Kidney capillary endothelial cell (primary cell): ENCODE measurements around the gene EIF3L.

Experiments
- DNase-seq: peaks from one replicate; pipeline ENCODE4 v3.0.0-alpha.2; 2018; ENCODE audit warnings: low spot score

The EIF3L gene

GRCh38 chr22:37905534-37906363, 56.5 kb downstream of the EIF3L start, which contains the start of gene MICALL1:
TSS of gene MICALL1 (plus strand) at chr22:37906297. CDS start at chr22:37906423, 126 bp downstream.
- DNase-seq = peak; percentile 62

GRCh38 chr22:37906364-37907008, 57.3 kb downstream of the EIF3L start:
- no peak for DNase-seq

- no peak for DNase-seq
Observed at GRCh38 chr22:37907036-37907954, 58.1 kb downstream of the EIF3L start.

GRCh38 chr22:37909766-37910165, 60.5 kb downstream of the EIF3L start:
- no peak for DNase-seq

- DNase-seq = no peak
Observed at GRCh38 chr22:37910890-37911672, 61.9 kb downstream of the EIF3L start.

- DNase-seq = no peak
Observed at GRCh38 chr22:37911697-37912096, 62.5 kb downstream of the EIF3L start.

- no peak for DNase-seq
Observed at GRCh38 chr22:37912171-37912570, 63.0 kb downstream of the EIF3L start.

DNA sequence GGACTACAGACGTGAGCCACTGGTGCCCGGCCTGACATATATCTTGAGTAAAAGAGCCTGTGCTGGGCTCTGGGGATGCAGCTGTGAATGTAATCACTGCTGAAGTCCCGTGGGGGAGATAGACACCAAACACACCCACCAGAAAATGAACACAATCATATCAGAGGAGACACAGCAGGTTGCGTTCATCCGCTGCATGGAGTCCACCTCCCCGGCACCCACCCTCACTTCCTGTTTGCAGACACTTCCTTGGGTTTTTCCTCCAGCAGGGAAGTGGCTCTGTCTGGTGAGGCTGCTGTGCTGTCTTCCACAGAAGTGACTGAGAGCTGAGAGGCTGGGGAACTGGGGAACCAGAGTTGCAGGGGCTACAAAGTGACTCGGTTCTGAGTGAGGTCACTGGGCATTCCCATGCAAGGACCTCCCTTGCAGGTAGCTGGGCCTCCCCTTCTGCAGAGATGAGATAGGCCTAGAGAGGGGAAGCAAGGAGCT, 64.1 kb downstream of the EIF3L start:
- peak; percentile 37 for DNase-seq

DNA sequence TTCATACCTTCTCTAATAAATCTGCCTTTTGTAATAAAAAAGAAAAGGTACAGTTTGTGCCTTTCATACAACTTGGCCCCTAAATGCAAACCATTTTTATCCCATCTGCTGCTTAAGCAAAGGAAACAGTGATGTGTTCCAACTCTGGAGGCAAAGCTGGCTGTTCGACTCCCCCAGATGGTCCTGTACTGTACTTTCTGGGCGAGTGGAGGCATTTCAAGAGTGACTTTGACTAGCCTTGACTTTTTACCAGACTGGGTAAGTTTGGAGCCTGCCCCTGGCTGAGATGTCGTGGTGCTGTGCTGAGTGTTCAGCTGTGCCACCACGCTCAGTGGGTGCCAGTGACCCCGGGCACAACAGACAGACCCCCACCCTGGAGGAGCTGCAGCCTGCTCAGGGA, 67.1 kb downstream of the EIF3L start:
- DNase-seq = no peak

GRCh38 chr22:37917874-37918548, 68.8 kb downstream of the EIF3L start:
- DNase-seq = no peak

- no peak for DNase-seq
Observed at GRCh38 chr22:37918580-37919270, 69.5 kb downstream of the EIF3L start.

DNA sequence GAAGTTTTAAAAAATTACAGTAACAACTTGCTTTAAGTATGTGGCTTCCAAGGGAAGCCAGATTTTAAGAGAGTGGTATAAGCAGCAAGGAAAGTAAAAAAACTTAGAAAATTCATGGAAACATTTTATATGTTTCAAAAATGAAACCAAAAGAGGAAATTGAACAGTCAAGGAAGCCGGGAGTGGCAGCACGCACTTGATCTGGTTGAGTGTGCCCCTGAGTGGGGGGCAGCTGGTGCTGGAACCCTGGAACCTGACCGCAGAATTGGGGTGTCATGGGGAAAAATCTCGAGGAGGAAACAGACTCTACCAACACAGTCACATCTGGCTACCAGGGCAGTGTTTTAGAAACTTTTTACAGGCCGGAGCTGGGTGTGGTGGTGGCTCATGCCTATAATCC, 70.9 kb downstream of the EIF3L start:
- DNase-seq = no peak

GRCh38 chr22:37922191-37922590, 73.0 kb downstream of the EIF3L start:
- no peak for DNase-seq

DNA sequence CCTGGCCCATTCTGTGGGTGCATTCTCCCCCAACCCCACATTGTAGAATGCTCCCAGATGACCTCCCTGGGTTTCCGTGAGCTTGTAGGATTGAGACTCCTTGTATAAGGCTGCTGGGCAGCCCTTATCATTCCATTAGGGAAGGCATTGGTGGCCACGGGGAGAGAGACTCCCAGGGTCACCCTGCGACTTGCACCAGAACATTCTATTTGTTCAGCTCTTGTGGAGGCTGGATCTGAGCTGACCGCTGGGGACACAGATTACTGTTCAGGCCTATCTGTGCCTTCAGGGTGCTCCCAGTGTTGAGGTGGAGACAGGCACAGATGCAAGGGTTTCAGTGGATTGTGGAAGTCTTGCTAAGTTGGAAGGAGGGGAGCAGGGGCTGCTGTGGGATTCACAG, 74.7 kb downstream of the EIF3L start:
- no peak for DNase-seq

GRCh38 chr22:37924386-37925065, 75.3 kb downstream of the EIF3L start:
- DNase-seq = no peak

DNA sequence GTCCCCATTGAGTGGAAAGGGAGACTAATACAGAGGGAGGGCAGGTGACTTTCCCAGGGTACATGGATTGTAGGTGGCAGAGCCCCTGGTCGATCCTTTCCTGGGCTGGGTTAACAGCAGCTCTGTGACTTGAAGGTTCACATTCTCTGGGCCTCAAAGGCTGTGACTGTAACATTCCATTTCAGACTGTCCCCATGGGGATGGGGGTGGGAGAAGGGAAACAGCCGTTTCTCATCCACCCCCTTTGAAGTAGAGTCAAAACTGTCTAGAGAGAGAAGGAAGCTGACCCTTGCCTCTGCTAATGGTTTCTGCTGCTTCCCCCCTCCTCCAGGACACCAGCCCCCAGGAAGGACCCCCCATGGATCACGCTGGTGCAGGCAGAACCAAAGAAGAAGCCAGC, 76.1 kb downstream of the EIF3L start:
- no peak for DNase-seq

DNA sequence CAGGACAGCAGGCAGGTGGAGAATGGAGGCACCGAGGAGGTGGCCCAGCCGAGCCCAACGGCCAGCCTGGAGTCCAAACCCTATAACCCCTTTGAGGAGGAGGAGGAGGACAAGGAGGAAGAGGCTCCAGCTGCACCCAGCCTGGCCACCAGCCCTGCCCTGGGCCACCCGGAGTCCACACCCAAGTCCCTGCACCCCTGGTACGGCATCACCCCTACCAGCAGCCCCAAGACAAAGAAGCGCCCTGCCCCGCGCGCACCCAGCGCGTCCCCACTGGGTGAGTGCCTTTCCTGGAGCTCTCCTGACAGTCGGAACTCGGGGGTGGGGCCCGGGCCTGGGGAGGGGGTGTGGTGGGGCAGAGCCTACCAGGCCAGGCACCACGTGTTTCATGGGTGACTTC, 76.5 kb downstream of the EIF3L start:
- no peak for DNase-seq

GRCh38 chr22:37926358-37926757, 77.1 kb downstream of the EIF3L start:
- DNase-seq = no peak

- no peak for DNase-seq
Observed at GRCh38 chr22:37926771-37927636, 77.8 kb downstream of the EIF3L start.
